A549 (cell line): Measurements from ENCODE around the gene UPK1A. TPM values are rescaled to one million over a fixed set of nuclear protein-coding genes. Genes with fewer than 3 reads are reported as not detected.

ENCODE experiments used
- ATAC-seq, 2 experiments: fragments of 200-7000 bp in 1 of 2; fragments of >200 bp in 1 of 2; cut with Nextera tagmentation in 1 of 2; cut with Tn5 transposase in 1 of 2; 3 replicates each; pipeline versions ENCODE4 v1.8.0 to v1.9.1; 2018 to 2020; ENCODE audit warnings: mild to moderate bottlenecking in 1 of 2, moderate library complexity in 1 of 2
- CTCF ChIA-PET: fragments of 300-600 bp; sonication (Branson Sonifier 250); formaldehyde crosslinking; extraction: SDS; loops from one replicate; lab custom pipeline; 2021; ENCODE audit warnings: antibody characterized with exemption, inconsistent platforms; lab: Yijun Ruan, JAX
- POLR2A ChIA-PET: fragments of 350-600 bp; formaldehyde crosslinking; extraction: SDS; loops from one replicate; lab custom pipeline; 2021; ENCODE audit warnings: antibody characterized with exemption, inconsistent platforms; lab: Yijun Ruan, JAX
- DNase-seq, 2 experiments: peaks; one replicate each; pipeline versions ENCODE4 v3.0.0 to v3.0.0-alpha.2; 2011 to 2016; ENCODE audit warnings: low read depth in 1 of 2, low spot score in 1 of 2
- FAIRE-seq: peaks from 2 replicates; lab custom pipeline; 2011; peaks lifted over from hg19 to GRCh38; lab: Jason Lieb, UNC
- H3K27ac ChIP-seq, 2 experiments: fragments of >200 bp; sonication (Bioruptor Twin); formaldehyde crosslinking; 3 replicates each; pipeline ENCODE4 v1.5.1; 2016 to 2017
- H3K4me1 ChIP-seq: fragments of >200 bp; sonication (Bioruptor Twin); formaldehyde crosslinking; 3 replicates; pipeline ENCODE4 v1.6.1; 2016
- H3K4me2 ChIP-seq: fragments of >200 bp; sonication (Bioruptor Twin); formaldehyde crosslinking; 3 replicates; pipeline ENCODE4 v1.6.1; 2016
- H3K4me3 ChIP-seq: fragments of >200 bp; sonication (Bioruptor Twin); formaldehyde crosslinking; 3 replicates; pipeline ENCODE4 v1.5.1; 2016
- H3K9me3 ChIP-seq: fragments of >200 bp; sonication (Bioruptor Twin); formaldehyde crosslinking; 3 replicates; pipeline ENCODE4 v1.6.1; 2016
- CBX8 ChIP-seq: fragments of 200-600 bp; sonication (generic); IDR thresholded peaks from 2 replicates; pipeline ENCODE4 v1.6.1; 2016
- CEBPB ChIP-seq, 2 experiments: fragments of >200 bp in 1 of 2; sonication (Bioruptor Twin) in 1 of 2; formaldehyde crosslinking in 1 of 2; IDR thresholded peaks; 2 replicates each; pipeline ENCODE4 v1.6.1; 2012 to 2016
- CHD4 ChIP-seq: fragments of 200-600 bp; sonication (generic); IDR thresholded peaks from 2 replicates; pipeline ENCODE4 v1.6.1; 2016; ENCODE audit warnings: antibody characterized with exemption, mild to moderate bottlenecking, borderline replicate concordance
- EHMT2 ChIP-seq: fragments of 200-600 bp; sonication (generic); IDR thresholded peaks from 2 replicates; pipeline ENCODE4 v1.6.1; 2016; ENCODE audit warnings: antibody characterized with exemption, low read depth, mild to moderate bottlenecking, moderate library complexity
- EP300 ChIP-seq, 2 experiments: fragments of >200 bp; sonication (Bioruptor Twin); formaldehyde crosslinking; IDR thresholded peaks; 2 replicates in 1 of 2; 3 replicates in 1 of 2; pipeline ENCODE4 v1.6.1; 2016 to 2017
- FOSL2 ChIP-seq, 2 experiments: fragments of 450-650 bp in 1 of 2; fragments of >200 bp in 1 of 2; sonication (Bioruptor Twin) in 1 of 2; formaldehyde crosslinking; IDR thresholded peaks; 2 replicates each; pipeline versions ENCODE4 v1.5.0 to v1.6.1; 2016 to 2020; ENCODE audit warnings: mild to moderate bottlenecking in 1 of 2, moderate library complexity in 1 of 2
- FOXS1 ChIP-seq: fragments of 250-450 bp; sonication (Bioruptor Pico); IDR thresholded peaks from 2 replicates; pipeline ENCODE4 v1.5.0; 2020; ENCODE audit warnings: mild to moderate bottlenecking, moderate library complexity
- JUNB ChIP-seq: fragments of >200 bp; sonication (Bioruptor Twin); formaldehyde crosslinking; IDR thresholded peaks from 2 replicates; pipeline ENCODE4 v1.6.1; 2016
- MAFK ChIP-seq: fragments of 450-650 bp; IDR thresholded peaks from 2 replicates; pipeline ENCODE4 v1.6.1; 2014; ENCODE audit not compliant: partially characterized antibody
- MAZ ChIP-seq: fragments of 150-350 bp; IDR thresholded peaks from 2 replicates; pipeline ENCODE4 v1.6.1; 2014; ENCODE audit warnings: antibody characterized with exemption, low read depth, low read length, borderline replicate concordance
- MYC ChIP-seq: IDR thresholded peaks from 2 replicates; pipeline ENCODE4 v1.6.1; 2012; ENCODE audit warnings: mild to moderate bottlenecking, inconsistent platforms, low read length, improper control_type of control experiment, borderline replicate concordance
- POLR2A ChIP-seq: IDR thresholded peaks from 2 replicates; pipeline ENCODE4 v1.6.1; 2012; ENCODE audit warnings: mild to moderate bottlenecking, low read length
- RCOR1 ChIP-seq: fragments of 150-350 bp; IDR thresholded peaks from 2 replicates; pipeline ENCODE4 v1.6.1; 2014; ENCODE audit warnings: antibody characterized with exemption, low read length, low read depth
- SREBF2 ChIP-seq: fragments of 450-650 bp; IDR thresholded peaks from 2 replicates; pipeline ENCODE4 v1.6.1; 2014; ENCODE audit warnings: mild to moderate bottlenecking, moderate library complexity
- ZNF302 ChIP-seq: fragments of 250-450 bp; sonication (Bioruptor Pico); IDR thresholded peaks from 2 replicates; pipeline ENCODE4 v1.9.0; 2021; ENCODE audit warnings: inconsistent platforms, mild to moderate bottlenecking, moderate library complexity
- WGBS: methylation state at CpG from one replicate; pipeline ENCODE4 v1.1.6; 2017; ENCODE audit errors: missing lambda C conversion rate; 5-methylcytosine and 5-hydroxymethylcytosine counted together
- polyA plus RNA-seq, 4 experiments: library from polyadenylated mRNA; depleted of rRNA in 3 of 4; stranded (reverse); fragments of >200 nt; fragmentation: RNase III in 1 of 4; extraction: RNeasy Plus Mini Kit Qiagen cat#74134 plus additional on column Dnase treatment in 1 of 4; gene quantifications; 2 replicates in 3 of 4; 3 replicates in 1 of 4; pipeline ENCODE4 v1.2.3, GENCODE V29; 2011 to 2017
- TF ChIP-seq, protein P1 (sequence below): fragments of >200 bp; sonication (Bioruptor Twin); formaldehyde crosslinking; IDR thresholded peaks from 3 replicates; pipeline ENCODE4 v1.6.1; 2016
- TF ChIP-seq, protein P2 (sequence below): IDR thresholded peaks from 2 replicates; pipeline ENCODE4 v1.6.1; 2012
- TF ChIP-seq, protein P3 (sequence below): IDR thresholded peaks from 2 replicates; pipeline ENCODE4 v1.6.1; 2012
- TF ChIP-seq, protein P4 (sequence below): fragments of 250-450 bp; sonication (Bioruptor Pico); IDR thresholded peaks from 2 replicates; pipeline ENCODE4 v1.5.0; 2020; ENCODE audit warnings: low read depth, mild to moderate bottlenecking, moderate library complexity

UPK1A gene
- polyA plus RNA-seq, 2 of the 4 experiments (the other 2 are of a cell fraction), result 0.44 to 0.78 TPM

DNA sequence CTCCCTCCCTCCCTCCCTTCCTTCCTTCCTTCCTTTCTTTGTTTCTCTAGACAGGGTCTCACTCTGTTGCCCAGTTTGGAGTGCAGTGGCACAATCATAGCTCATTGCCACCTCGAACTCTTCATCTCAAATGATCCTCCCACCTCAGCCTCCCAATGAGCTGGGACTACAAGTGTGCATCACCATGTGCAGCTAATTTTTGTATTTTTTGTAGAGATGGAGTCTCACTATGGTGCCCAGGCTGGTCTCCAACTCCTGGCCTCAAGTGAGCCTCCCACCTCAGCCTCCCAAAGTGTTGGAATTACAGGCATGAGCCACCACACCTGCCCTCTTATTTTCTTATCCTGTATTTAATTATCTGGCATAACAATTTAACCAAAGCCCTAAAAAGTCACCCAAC, 4.4 kb downstream of the UPK1A start:
- Histone ChIP-seq H3K27ac (no peak overlapping the region), H3K4me1 (no peaks in the 10 kb centered on the region), H3K4me3 (no peak overlapping the region), H3K9me3 (no peaks in the 10 kb centered on the region), H3K4me2 (no peak overlapping the region)
- ChIA-PET POLR2A (no interaction called here), CTCF (interaction anchor here (0.9 to 3.0 kb wide), 6 partner anchors 13 to 122 kb away, joined by 3 to 10 read pairs (median 3); no protein-coding TSS in a partner anchor)
- TF ChIP-seq FOXS1 (CRISPR knock-in tag), result no peak
- no peak for TF ChIP-seq SREBF2
- no peak for TF ChIP-seq MYC
- no peak for TF ChIP-seq RCOR1
- TF ChIP-seq EHMT2, result no peak
- TF ChIP-seq, protein P1, sequence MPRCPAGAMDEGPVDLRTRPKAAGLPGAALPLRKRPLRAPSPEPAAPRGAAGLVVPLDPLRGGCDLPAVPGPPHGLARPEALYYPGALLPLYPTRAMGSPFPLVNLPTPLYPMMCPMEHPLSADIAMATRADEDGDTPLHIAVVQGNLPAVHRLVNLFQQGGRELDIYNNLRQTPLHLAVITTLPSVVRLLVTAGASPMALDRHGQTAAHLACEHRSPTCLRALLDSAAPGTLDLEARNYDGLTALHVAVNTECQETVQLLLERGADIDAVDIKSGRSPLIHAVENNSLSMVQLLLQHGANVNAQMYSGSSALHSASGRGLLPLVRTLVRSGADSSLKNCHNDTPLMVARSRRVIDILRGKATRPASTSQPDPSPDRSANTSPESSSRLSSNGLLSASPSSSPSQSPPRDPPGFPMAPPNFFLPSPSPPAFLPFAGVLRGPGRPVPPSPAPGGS, result no peak
- TF ChIP-seq FOSL2 (IDR thresholded peaks at IDR 0.05), result no peak
- no peak for TF ChIP-seq FOSL2 (CRISPR knock-in tag; IDR thresholded peaks at IDR 0.05)
- FAIRE-seq (no peak), DNase-seq (no peak), ATAC-seq (no peak)
- WGBS, result 50% methylated on average over 1 of the region's 1 CpG

DNA sequence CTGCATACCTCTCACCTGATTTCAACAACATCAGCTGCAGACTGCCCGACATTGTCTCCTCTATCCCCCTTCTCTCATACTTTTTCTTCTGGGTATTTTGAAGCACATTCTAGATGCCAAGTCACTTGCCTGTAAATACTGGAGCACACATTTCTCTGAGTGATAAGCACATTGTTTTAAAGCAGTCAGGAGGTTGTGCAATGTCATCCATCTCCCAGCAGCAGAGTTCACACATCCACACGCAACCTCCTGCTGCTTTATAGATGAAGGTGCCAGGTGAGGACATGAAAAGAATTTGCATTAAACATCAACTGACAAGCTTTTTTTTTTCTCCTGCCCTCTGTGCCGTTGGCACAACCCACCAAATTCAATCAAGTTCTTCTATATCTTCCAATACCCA, 5.5 kb downstream of the UPK1A start:
- H3K4me3 ChIP-seq, result no peak overlapping the region
- FAIRE-seq (peak; percentile 73), ATAC-seq (no peak), DNase-seq (no peak)
- no peaks in the 10 kb centered on the region for H3K9me3 ChIP-seq
- ChIA-PET CTCF (interaction anchor here (0.6 to 3.5 kb wide), 13 partner anchors 9 to 434 kb away, joined by 3 to 13 read pairs (median 3); no protein-coding TSS in a partner anchor), POLR2A (no interaction called here)
- no peak overlapping the region for H3K27ac ChIP-seq
- H3K4me2 ChIP-seq, result no peak overlapping the region
- TF ChIP-seq JUNB (no peak), CEBPB (IDR thresholded peaks at IDR 0.05) (peak; percentile 56 to 57; a peak in 3 of 4 replicates)
- H3K4me1 ChIP-seq, result no peaks in the 10 kb centered on the region
- 32% methylated on average over 3 of the region's 3 CpGs for WGBS

DNA sequence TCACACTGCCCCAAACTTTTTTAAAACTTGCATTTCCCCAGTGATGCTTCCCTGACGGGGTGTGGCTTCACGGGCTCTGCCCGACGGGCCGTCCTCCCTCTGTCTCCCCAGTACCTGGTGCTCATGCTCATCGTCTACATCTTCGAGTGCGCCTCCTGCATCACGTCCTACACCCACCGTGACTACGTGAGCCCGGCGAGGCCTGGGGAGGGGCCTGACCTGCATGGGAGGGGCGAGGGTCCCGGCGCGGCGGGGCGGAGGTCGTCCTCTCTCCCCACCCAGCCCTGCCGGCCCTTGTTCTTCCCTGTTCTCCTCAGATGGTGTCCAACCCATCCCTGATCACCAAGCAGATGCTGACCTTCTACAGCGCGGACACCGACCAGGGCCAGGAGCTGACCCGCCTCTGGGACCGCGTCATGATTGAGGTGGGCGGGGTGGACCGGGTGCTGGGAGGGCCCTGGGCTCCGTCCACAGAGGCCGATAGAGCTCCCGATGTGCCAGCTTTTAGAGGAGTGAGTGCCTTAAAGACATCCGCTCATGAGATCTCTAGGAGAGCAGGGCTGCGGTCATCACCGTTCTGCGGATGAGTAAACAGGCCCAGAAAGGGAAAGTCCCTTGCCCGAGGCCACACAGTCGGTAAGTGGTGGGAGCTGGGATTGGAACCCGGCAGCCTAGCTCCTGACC, 6.9 kb downstream of the UPK1A start:
- peak; percentile 43 for FAIRE-seq
- TF ChIP-seq, protein P2, sequence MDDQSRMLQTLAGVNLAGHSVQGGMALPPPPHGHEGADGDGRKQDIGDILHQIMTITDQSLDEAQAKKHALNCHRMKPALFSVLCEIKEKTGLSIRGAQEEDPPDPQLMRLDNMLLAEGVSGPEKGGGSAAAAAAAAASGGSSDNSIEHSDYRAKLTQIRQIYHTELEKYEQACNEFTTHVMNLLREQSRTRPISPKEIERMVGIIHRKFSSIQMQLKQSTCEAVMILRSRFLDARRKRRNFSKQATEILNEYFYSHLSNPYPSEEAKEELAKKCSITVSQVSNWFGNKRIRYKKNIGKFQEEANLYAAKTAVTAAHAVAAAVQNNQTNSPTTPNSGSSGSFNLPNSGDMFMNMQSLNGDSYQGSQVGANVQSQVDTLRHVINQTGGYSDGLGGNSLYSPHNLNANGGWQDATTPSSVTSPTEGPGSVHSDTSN, result no peak
- TF ChIP-seq CHD4, result 0 out of 2 replicates have a peak, but pooled peaks have one; percentile 18
- TF ChIP-seq MAZ, result no peak
- no peak for TF ChIP-seq CBX8
- TF ChIP-seq, protein P3, sequence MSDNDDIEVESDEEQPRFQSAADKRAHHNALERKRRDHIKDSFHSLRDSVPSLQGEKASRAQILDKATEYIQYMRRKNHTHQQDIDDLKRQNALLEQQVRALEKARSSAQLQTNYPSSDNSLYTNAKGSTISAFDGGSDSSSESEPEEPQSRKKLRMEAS, result peak; percentile 76
- TF ChIP-seq ZNF302, result no peak
- no peak for TF ChIP-seq EHMT2
- no peak for TF ChIP-seq FOXS1 (CRISPR knock-in tag)
- TF ChIP-seq, protein P4, sequence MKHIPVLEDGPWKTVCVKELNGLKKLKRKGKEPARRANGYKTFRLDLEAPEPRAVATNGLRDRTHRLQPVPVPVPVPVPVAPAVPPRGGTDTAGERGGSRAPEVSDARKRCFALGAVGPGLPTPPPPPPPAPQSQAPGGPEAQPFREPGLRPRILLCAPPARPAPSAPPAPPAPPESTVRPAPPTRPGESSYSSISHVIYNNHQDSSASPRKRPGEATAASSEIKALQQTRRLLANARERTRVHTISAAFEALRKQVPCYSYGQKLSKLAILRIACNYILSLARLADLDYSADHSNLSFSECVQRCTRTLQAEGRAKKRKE (CRISPR knock-in tag), result no peak
- TF ChIP-seq EP300 (IDR thresholded peaks at IDR 0.05), result no peak
- no peak for TF ChIP-seq MAFK
- TF ChIP-seq POLR2A, result no peak
- TF ChIP-seq MYC, result 0 out of 2 replicates have a peak, but pooled peaks have one; percentile 34
- peak; percentile 85 to 99 for DNase-seq
- peak; percentile 94 to 97 for ATAC-seq
- ChIA-PET CTCF (interaction anchor here (0.6 to 3.5 kb wide), 19 partner anchors 9 to 320 kb away, joined by 3 to 17 read pairs (median 5); partner anchors contain the start of genes PSENEN and U2AF1L4), POLR2A (interaction anchor here (0.9 to 1.5 kb wide), 6 partner anchors 9 to 61 kb away, joined by 3 to 15 read pairs (median 6); partner anchors contain the start of genes COX6B1 and HAUS5)
- Histone ChIP-seq H3K9me3 (no peaks in the 10 kb centered on the region), H3K4me3 (peak overlapping the region; percentile 47), H3K27ac (peak overlapping the region; percentile 42 to 77), H3K4me2 (peak overlapping the region; percentile 79), H3K4me1 (no peaks in the 10 kb centered on the region)
- WGBS, result 2% methylated on average over 39 of the region's 39 CpGs
